Smooth muscle cell of the brain vasculature (primary cell): ENCODE results near the gene CUL5.
"Not testable (repeated sequence)": the region's sequence is repeated elsewhere in the genome, so short reads cannot be mapped to it uniquely, and the experiment has no call there.

Experiments used
- DNase-seq: peaks from one replicate; pipeline ENCODE4 v3.0.0-alpha.2; 2012; ENCODE audit warnings: low read depth, low spot score

Gene CUL5

DNA sequence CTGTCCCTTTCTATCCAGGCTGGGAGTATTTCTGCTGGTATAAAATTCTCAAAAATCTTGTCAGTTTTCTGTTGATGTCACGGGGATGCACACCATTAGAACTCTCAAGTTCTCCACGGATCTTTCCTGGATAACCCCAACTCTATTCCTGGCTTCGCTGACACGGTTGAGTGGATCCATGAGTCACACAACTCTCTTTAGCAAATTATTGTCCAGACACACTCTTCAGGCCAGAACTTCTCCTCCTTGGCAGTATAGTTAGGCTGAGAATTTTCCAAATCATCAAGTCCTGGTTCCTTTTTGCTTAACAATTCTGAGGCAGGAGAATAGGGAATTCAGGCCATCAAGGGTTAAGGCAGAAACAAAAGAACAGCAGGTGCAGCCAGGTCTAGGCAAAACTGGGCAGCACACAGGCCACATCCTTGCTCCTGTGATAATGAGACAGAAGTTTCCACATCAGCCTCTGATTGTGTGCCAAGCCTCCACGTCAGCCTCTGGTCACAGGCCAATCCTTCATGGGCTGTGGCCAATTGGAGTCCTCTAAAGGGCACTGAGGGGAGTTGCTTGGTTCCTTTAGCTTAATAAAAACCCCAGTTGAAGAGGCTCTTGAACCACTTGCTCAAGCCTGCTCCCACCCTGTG, 106.9 kb downstream of the CUL5 start:
- no peak for DNase-seq

DNA sequence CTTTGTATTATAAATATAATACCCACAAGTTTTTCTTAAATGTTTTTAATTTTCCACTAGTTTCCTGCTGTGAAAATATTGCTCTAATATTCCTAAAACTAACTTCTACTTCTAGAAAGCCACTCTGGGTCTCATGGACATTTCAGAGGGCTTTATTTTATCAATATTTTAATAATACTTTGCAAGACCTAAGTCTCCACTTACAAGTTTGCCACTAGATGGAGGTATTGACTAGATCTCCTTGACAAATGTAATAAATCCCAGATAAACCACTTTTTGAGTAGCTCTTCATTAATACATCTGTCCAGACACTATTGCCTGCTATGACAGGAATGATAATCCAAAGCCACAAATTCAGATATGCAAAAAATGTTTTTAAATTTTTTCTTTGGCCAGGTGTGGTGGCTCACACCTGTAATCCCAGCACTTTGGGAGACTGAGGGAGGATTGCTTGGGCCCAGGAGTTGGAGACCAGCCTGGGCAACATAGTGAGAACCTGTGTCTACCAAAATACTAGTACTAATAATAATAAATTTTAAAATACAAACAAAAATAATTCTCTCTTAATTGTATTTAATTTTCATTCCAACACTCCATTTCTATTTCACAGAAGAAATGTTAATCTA, 109.2 kb downstream of the CUL5 start:
- DNase-seq: no peak

GRCh38 chr11:108120936-108121273, 112.2 kb downstream of the CUL5 start:
- DNase-seq: not testable (repeated sequence)

DNA sequence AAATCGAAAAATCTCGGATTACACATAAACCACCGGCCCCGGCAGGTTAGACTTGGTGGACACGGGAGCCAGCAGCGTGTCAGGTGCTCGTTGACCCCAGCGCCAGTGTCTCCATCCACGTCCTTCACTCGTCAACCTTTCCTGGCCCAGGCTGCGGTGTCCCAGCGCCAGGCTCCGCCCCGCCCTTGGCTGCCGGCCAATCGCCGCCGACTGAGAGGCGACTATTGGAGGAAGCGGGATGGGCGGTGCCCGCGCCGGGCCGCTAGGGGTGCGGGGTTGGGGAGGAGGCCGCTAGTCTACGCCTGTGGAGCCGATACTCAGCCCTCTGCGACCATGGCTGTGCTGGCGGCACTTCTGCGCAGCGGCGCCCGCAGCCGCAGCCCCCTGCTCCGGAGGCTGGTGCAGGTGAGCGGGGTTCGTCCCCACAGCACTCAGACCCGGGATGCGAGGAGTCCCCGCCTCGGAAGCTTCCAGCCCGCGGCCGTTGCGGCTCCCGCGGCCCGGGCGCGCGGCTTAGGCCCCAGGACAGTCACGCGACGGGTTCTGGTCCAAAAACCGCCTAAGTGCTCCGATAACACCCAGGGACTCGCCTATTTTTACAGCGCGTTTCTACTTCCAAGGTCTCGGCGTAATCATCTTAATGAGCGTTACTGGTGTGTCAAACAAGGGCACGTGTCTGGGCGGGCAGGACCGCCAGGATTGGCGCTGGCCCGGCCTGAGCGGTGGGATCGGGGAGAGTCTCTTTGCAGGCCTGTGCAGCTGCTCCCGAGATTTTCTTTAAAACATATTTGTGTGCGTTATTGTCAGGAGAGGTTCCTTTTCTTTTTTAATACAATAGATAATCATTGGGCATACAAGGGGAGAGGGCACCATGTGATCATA, 112.8 kb downstream of the CUL5 start, which contains the start of gene ACAT1:
TSS of gene ACAT1 (plus strand) at position 294 of the 882 bp plus-strand sequence. CDS start at position 334, 40 bp downstream.
- DNase-seq: peak; percentile 74

DNA sequence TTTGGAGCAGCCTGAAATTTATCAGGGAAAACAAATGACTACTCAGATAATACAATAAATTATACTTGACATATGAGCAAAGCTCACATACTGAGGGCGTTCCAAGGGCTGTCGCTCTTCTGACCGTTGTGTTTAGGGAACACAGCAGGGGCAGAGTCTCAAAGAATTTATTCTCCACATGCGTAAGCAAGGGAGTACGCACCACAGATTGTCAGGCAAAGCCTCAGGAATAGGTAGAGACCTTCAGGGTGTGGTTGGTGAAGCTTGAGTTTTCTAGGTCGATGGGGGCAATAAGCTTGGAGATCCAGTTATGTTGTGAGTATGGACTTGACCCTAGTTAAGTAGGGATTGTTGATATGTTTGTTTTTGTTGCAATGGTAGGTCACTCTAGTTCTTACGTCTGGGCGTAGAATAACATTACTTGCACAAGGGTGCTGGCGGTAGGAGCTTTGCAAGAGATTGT, 113.5 kb downstream of the CUL5 start:
- no peak for DNase-seq

GRCh38 chr11:108125096-108125495, 116.4 kb downstream of the CUL5 start:
- DNase-seq: no peak

GRCh38 chr11:108128772-108129171, 120.1 kb downstream of the CUL5 start:
- DNase-seq: no peak

DNA sequence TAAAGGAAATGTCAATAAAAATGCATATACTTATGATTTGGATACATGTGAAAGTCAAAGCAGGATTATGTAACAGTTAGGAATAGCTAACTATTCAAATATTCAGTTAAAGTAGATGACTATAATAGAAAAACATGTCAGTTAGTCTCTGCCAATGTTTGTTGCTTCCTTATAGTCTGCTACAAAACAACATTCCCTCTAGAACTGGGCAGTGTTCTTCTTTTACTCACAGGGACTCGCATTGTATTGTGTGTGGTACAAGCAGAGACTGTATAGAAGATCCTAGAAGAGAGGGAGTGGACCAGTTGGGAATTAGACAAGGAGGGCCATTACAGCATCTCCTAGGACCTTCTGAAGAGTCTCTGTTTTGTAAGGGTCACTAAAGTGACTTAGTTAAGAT, 123.3 kb downstream of the CUL5 start:
- no peak for DNase-seq

- DNase-seq: not testable (repeated sequence)
Observed at GRCh38 chr11:108132993-108133538, 124.4 kb downstream of the CUL5 start.

DNA sequence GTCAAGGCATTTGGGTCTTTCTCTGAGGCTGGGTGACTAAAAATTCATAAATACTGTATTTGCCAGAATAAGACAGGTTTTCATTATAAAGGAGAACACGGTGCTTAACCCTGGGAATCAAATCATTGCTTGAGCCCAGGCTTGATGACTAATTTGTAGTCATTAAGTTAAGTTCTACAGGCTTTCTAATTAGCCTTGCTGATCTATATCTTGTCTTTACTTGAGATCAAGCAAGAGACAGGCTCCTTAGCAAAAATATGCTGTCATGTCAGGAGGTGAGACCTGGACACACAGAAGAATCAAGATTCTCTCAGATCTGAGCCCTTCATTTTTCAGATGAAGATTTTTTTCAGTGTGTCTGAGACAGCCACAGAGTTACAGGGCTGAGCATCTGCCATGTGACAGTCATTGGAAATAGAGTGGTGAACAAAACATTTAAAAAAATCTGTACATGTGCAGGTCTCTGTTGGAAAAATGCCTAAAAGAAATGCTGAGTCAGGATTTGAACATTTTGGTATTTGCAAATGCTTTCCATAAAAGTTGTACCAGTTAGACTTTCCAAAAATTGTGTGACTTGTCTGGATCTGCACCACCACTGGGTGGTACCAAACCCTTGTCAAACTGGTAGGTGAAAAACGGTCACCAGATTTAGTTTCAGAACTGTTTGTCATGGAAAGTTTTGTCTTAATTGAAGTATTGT, 127.3 kb downstream of the CUL5 start:
- DNase-seq: no peak

- no peak for DNase-seq
Observed at GRCh38 chr11:108137212-108137611, 128.5 kb downstream of the CUL5 start.

- no peak for DNase-seq
Observed at GRCh38 chr11:108142304-108142703, 133.6 kb downstream of the CUL5 start.

DNA sequence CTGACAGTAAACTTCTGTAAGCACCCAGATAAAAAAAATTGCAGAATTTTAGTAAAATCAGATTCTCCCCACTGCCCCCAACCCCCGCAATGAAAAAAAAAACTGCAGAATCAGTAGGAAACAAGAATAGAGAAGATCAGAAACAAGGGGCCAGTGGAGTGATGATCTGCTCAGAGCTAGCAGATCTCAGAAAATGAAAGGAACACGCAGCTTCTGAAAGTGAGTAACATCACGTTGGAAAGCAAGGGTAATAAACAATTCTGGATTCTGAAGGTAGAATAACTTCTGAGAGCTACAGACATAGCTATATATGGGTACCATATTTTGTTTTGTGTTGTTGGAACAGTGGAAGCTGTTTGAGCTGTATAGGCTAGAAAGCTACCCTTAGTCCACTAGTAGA, 135.9 kb downstream of the CUL5 start:
- no peak for DNase-seq

GRCh38 chr11:108147150-108147549, 138.5 kb downstream of the CUL5 start:
- DNase-seq: no peak

GRCh38 chr11:108148556-108148955, 139.9 kb downstream of the CUL5 start:
- DNase-seq: no peak

- DNase-seq: no peak
Observed at GRCh38 chr11:108154591-108154990, 145.9 kb downstream of the CUL5 start.
